ENCODE measurements around the gene PPP2R5C. TPM values are rescaled to one million over a fixed set of nuclear protein-coding genes. Genes with fewer than 3 reads are reported as not detected.

The PPP2R5C gene
- total RNA-seq, 2 experiments from 2014 or later: 291 to 300 TPM

GRCh38 chr14:101918065-101918989, 156.8 kb downstream of the PPP2R5C start:
- ChIA-PET POLR2A (no interaction called here), CTCF (interaction anchor here (1.1 kb wide), 1 partner anchor 64 kb away, joined by 3 read pairs; no protein-coding TSS in a partner anchor)
- H3K27ac Mint-ChIP-seq: no peak overlapping the region

GRCh38 chr14:101920271-101920670, 158.8 kb downstream of the PPP2R5C start:
- H3K4me1 Mint-ChIP-seq: peaks cover 3% of the 10 kb centered on the region
- no peaks in the 10 kb centered on the region for H3K27me3 Mint-ChIP-seq
- DNase-seq: no peak
- POLR2A ChIA-PET: no interaction called here
- H3K27ac Mint-ChIP-seq: peak overlapping the region; percentile 16
- H3K4me3 Mint-ChIP-seq: no peak overlapping the region
- no peaks in the 10 kb centered on the region for H3K9me3 Mint-ChIP-seq
- CTCF ChIA-PET: interaction anchor here (0.8 kb wide), 1 partner anchor 14 kb away, joined by 3 read pairs; no protein-coding TSS in a partner anchor
- peaks cover 37% of the 10 kb centered on the region for H3K36me3 Mint-ChIP-seq (ENCODE audit: low read depth)

More at GRCh38 chr14:101918065-101918989, 156.8 kb downstream of the PPP2R5C start:
- H3K27me3 Mint-ChIP-seq: no peaks in the 10 kb centered on the region
- H3K4me3 Mint-ChIP-seq: no peak overlapping the region
- peaks cover 3% of the 10 kb centered on the region for H3K4me1 Mint-ChIP-seq
- H3K36me3 Mint-ChIP-seq (ENCODE audit: low read depth): peaks cover 42% of the 10 kb centered on the region
- H3K9me3 Mint-ChIP-seq: no peaks in the 10 kb centered on the region
- DNase-seq: no peak

- Mint-ChIP-seq H3K4me3 (no peak overlapping the region), H3K27me3 (no peaks in the 10 kb centered on the region), H3K9me3 (no peaks in the 10 kb centered on the region), H3K36me3 (ENCODE audit: low read depth) (peaks cover 34% of the 10 kb centered on the region), H3K4me1 (no peaks in the 10 kb centered on the region), H3K27ac (no peak overlapping the region)
- ChIA-PET POLR2A (no interaction called here), CTCF (interaction anchor here (0.6 kb wide), 2 partner anchors 34 to 162 kb away, joined by 3 read pairs; no protein-coding TSS in a partner anchor)
- DNase-seq: no peak
These were observed 161.4 kb downstream of the PPP2R5C start for GRCh38 chr14:101922866-101923265.

- H3K4me1 Mint-ChIP-seq: no peaks in the 10 kb centered on the region
- H3K27me3 Mint-ChIP-seq: no peaks in the 10 kb centered on the region
- no peak overlapping the region for H3K4me3 Mint-ChIP-seq
- DNase-seq: no peak
- H3K9me3 Mint-ChIP-seq: no peaks in the 10 kb centered on the region
- POLR2A ChIA-PET: no interaction called here
- H3K27ac Mint-ChIP-seq: peak overlapping the region; percentile 13
- CTCF ChIA-PET: no interaction called here
- peaks cover 37% of the 10 kb centered on the region for H3K36me3 Mint-ChIP-seq (ENCODE audit: low read depth)
These were observed 163.6 kb downstream of the PPP2R5C start for GRCh38 chr14:101925152-101925551.

GRCh38 chr14:101926085-101926484, 164.6 kb downstream of the PPP2R5C start:
- H3K4me3 Mint-ChIP-seq: no peak overlapping the region
- H3K4me1 Mint-ChIP-seq: no peaks in the 10 kb centered on the region
- H3K27ac Mint-ChIP-seq: no peak overlapping the region
- POLR2A ChIA-PET: no interaction called here
- no peak for DNase-seq
- no peaks in the 10 kb centered on the region for H3K27me3 Mint-ChIP-seq
- no peaks in the 10 kb centered on the region for H3K9me3 Mint-ChIP-seq
- CTCF ChIA-PET: interaction anchor here (0.6 kb wide), 1 partner anchor 161 kb away, joined by 3 read pairs; no protein-coding TSS in a partner anchor
- H3K36me3 Mint-ChIP-seq (ENCODE audit: low read depth): peaks cover 34% of the 10 kb centered on the region

- POLR2A ChIA-PET: no interaction called here
- CTCF ChIA-PET: interaction anchor here (0.6 kb wide), 1 partner anchor 162 kb away, joined by 3 read pairs; no protein-coding TSS in a partner anchor
- Mint-ChIP-seq H3K36me3 (ENCODE audit: low read depth) (peaks cover 31% of the 10 kb centered on the region), H3K27ac (no peak overlapping the region), H3K4me1 (no peaks in the 10 kb centered on the region), H3K4me3 (no peak overlapping the region), H3K9me3 (no peaks in the 10 kb centered on the region), H3K27me3 (no peaks in the 10 kb centered on the region)
- DNase-seq: no peak
These were observed 165.1 kb downstream of the PPP2R5C start for GRCh38 chr14:101926620-101927019.

- DNase-seq: no peak
- H3K4me3 Mint-ChIP-seq: no peak overlapping the region
- H3K9me3 Mint-ChIP-seq: no peaks in the 10 kb centered on the region
- no peaks in the 10 kb centered on the region for H3K27me3 Mint-ChIP-seq
- ChIA-PET CTCF (interaction anchor here (0.6 kb wide), 1 partner anchor 157 kb away, joined by 3 read pairs; no protein-coding TSS in a partner anchor), POLR2A (no interaction called here)
- peaks cover 27% of the 10 kb centered on the region for H3K36me3 Mint-ChIP-seq (ENCODE audit: low read depth)
- no peak overlapping the region for H3K27ac Mint-ChIP-seq
- no peaks in the 10 kb centered on the region for H3K4me1 Mint-ChIP-seq
These were observed 166.3 kb downstream of the PPP2R5C start for GRCh38 chr14:101927859-101928258.

- no peaks in the 10 kb centered on the region for H3K4me1 Mint-ChIP-seq
- no peaks in the 10 kb centered on the region for H3K9me3 Mint-ChIP-seq
- H3K27me3 Mint-ChIP-seq: no peaks in the 10 kb centered on the region
- no peak overlapping the region for H3K4me3 Mint-ChIP-seq
- no peak overlapping the region for H3K27ac Mint-ChIP-seq
- ChIA-PET CTCF (interaction anchor here (0.6 kb wide), 1 partner anchor 158 kb away, joined by 3 read pairs; no protein-coding TSS in a partner anchor), POLR2A (no interaction called here)
- peaks cover 27% of the 10 kb centered on the region for H3K36me3 Mint-ChIP-seq (ENCODE audit: low read depth)
- DNase-seq: no peak
These were observed 166.9 kb downstream of the PPP2R5C start for GRCh38 chr14:101928415-101928841.

- no peak for DNase-seq
- Mint-ChIP-seq H3K27ac (no peak overlapping the region), H3K4me3 (no peak overlapping the region), H3K9me3 (no peaks in the 10 kb centered on the region), H3K36me3 (ENCODE audit: low read depth) (peaks cover 27% of the 10 kb centered on the region), H3K4me1 (no peaks in the 10 kb centered on the region), H3K27me3 (no peaks in the 10 kb centered on the region)
- CTCF ChIA-PET: no interaction called here
- POLR2A ChIA-PET: no interaction called here
These were observed 167.6 kb downstream of the PPP2R5C start for GRCh38 chr14:101929096-101929495.

GRCh38 chr14:101929946-101930345, 168.4 kb downstream of the PPP2R5C start:
- Mint-ChIP-seq H3K27me3 (no peaks in the 10 kb centered on the region), H3K27ac (peak overlapping the region; percentile 36), H3K4me3 (no peak overlapping the region), H3K36me3 (ENCODE audit: low read depth) (peaks cover 21% of the 10 kb centered on the region), H3K4me1 (no peaks in the 10 kb centered on the region), H3K9me3 (no peaks in the 10 kb centered on the region)
- POLR2A ChIA-PET: no interaction called here
- no peak for DNase-seq
- CTCF ChIA-PET: no interaction called here

- Mint-ChIP-seq H3K4me1 (no peaks in the 10 kb centered on the region), H3K36me3 (ENCODE audit: low read depth) (peaks cover 8% of the 10 kb centered on the region), H3K27me3 (no peaks in the 10 kb centered on the region), H3K9me3 (no peaks in the 10 kb centered on the region), H3K27ac (no peak overlapping the region), H3K4me3 (no peak overlapping the region)
- DNase-seq: no peak
- POLR2A ChIA-PET: no interaction called here
- CTCF ChIA-PET: interaction anchor here (0.5 kb wide), 1 partner anchor 146 kb away, joined by 5 read pairs; no protein-coding TSS in a partner anchor
These were observed 171.2 kb downstream of the PPP2R5C start for GRCh38 chr14:101932673-101933072.

GRCh38 chr14:101933209-101933608, 171.7 kb downstream of the PPP2R5C start:
- Mint-ChIP-seq H3K4me3 (no peak overlapping the region), H3K4me1 (no peaks in the 10 kb centered on the region), H3K9me3 (no peaks in the 10 kb centered on the region), H3K27me3 (peaks cover under 1% of the 10 kb centered on the region), H3K36me3 (ENCODE audit: low read depth) (peaks cover 7% of the 10 kb centered on the region), H3K27ac (no peak overlapping the region)
- POLR2A ChIA-PET: no interaction called here
- CTCF ChIA-PET: interaction anchor here (0.5 to 1.6 kb wide), 3 partner anchors 10 to 145 kb away, joined by 3 to 8 read pairs (median 5); no protein-coding TSS in a partner anchor
- no peak for DNase-seq

GRCh38 chr14:101934601-101935150, 173.2 kb downstream of the PPP2R5C start:
- peaks cover 6% of the 10 kb centered on the region for H3K27me3 Mint-ChIP-seq
- POLR2A ChIA-PET: no interaction called here
- no peaks in the 10 kb centered on the region for H3K36me3 Mint-ChIP-seq (ENCODE audit: low read depth)
- H3K27ac Mint-ChIP-seq: no peak overlapping the region
- no peaks in the 10 kb centered on the region for H3K9me3 Mint-ChIP-seq
- CTCF ChIA-PET: interaction anchor here (1.1 to 1.6 kb wide), 3 partner anchors 8 to 44 kb away, joined by 3 to 8 read pairs (median 3); no protein-coding TSS in a partner anchor
- H3K4me3 Mint-ChIP-seq: no peak overlapping the region
- no peak for DNase-seq
- H3K4me1 Mint-ChIP-seq: peaks cover 6% of the 10 kb centered on the region
